DOHH2 (cell line): ENCODE results near the gene MAG.

Experiments
- H3F3A ChIP-seq: fragments of 200-600 bp; sonication (generic), shearing (Covaris generic); 2 replicates; pipeline ENCODE4 v1.6.0; 2016; ENCODE audit warnings: antibody characterized with exemption, mild to moderate bottlenecking; ENCODE audit not compliant: control insufficient read depth, insufficient read depth
- H3K27ac ChIP-seq: fragments of 200-600 bp; sonication (generic); 2 replicates; pipeline ENCODE4 v1.5.1; 2014; ENCODE audit warnings: low read depth, mild to moderate bottlenecking, low read length, moderate library complexity
- H3K27me3 ChIP-seq: fragments of 200-600 bp; sonication (generic); 2 replicates; pipeline ENCODE4 v1.6.1; 2014; ENCODE audit warnings: mild to moderate bottlenecking, low read length, mixed read lengths; ENCODE audit not compliant: control insufficient read depth
- H3K36me3 ChIP-seq: fragments of 200-600 bp; sonication (generic); 2 replicates; pipeline ENCODE4 v1.6.1; 2014; ENCODE audit warnings: mild to moderate bottlenecking, low read length, moderate library complexity, mixed read lengths; ENCODE audit not compliant: control insufficient read depth
- H3K4me1 ChIP-seq: fragments of 200-600 bp; sonication (generic); 2 replicates; pipeline ENCODE4 v1.6.1; 2014; ENCODE audit warnings: mild to moderate bottlenecking, low read length, mixed read lengths; ENCODE audit not compliant: control insufficient read depth
- H3K4me2 ChIP-seq: fragments of 200-600 bp; sonication (generic); 2 replicates; pipeline ENCODE4 v1.6.0; 2014; ENCODE audit warnings: mild to moderate bottlenecking, low read length, moderate library complexity
- H3K4me3 ChIP-seq: fragments of 200-600 bp; sonication (generic); 2 replicates; pipeline ENCODE4 v1.5.1; 2014; ENCODE audit warnings: mild to moderate bottlenecking, low read length, mixed read lengths
- H3K79me2 ChIP-seq: fragments of 200-600 bp; sonication (generic); 2 replicates; pipeline ENCODE4 v1.6.1; 2014; ENCODE audit warnings: mild to moderate bottlenecking, low read length, mixed read lengths; ENCODE audit not compliant: control insufficient read depth
- H3K9me2 ChIP-seq: fragments of 200-600 bp; sonication (generic); replicated peaks from 2 replicates; pipeline ENCODE4 v1.6.1; 2014; ENCODE audit warnings: mild to moderate bottlenecking, low read length, mixed read lengths; ENCODE audit not compliant: control insufficient read depth
- H3K9me3 ChIP-seq: fragments of 200-600 bp; sonication (generic); 2 replicates; pipeline ENCODE4 v1.6.1; 2014; ENCODE audit warnings: antibody characterized with exemption, low read length, mixed read lengths; ENCODE audit not compliant: control insufficient read depth, insufficient read depth
- H4K20me1 ChIP-seq: fragments of 200-600 bp; sonication (generic); 2 replicates; pipeline ENCODE4 v1.6.0; 2014; ENCODE audit warnings: low read depth, mild to moderate bottlenecking, antibody characterized with exemption, low read length, moderate library complexity; ENCODE audit not compliant: control insufficient read depth, insufficient read depth
- CTCF ChIP-seq: fragments of 200-600 bp; sonication (generic); IDR thresholded peaks from one replicate; pipeline ENCODE4 v1.5.1; 2014; ENCODE audit warnings: antibody characterized with exemption, mild to moderate bottlenecking, low read depth, low read length; ENCODE audit not compliant: poor library complexity, severe bottlenecking
- EZH2phosphoT487 ChIP-seq: fragments of 200-600 bp; sonication (generic); IDR thresholded peaks from 2 replicates; pipeline ENCODE4 v1.6.1; 2017; ENCODE audit warnings: borderline replicate concordance, mild to moderate bottlenecking, antibody characterized with exemption, low read length, moderate library complexity, mixed read lengths

Gene MAG

DNA sequence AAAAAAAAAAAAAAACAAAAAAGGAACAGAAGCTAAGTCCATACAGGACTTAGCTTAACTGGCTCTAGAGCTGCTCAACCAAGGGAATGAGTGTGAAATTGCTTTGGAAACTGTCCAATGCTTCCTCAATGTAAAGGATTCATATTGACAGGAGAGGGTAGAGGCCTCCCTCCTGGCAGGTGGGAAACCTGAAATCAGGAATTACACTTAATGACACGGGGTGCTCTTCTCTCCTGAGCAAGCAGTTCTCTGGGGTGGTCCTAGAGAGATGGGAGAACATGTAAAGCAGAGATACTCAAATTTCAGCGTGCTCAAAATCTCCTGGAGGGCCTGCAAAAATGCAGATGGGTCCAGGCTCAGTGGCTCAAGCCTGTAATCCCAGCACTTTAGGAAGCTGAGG is 3.6 kb upstream of the MAG start:
- no peak overlapping the region for H3K4me3 ChIP-seq
- peaks cover 37% of the 10 kb centered on the region for H3K4me1 ChIP-seq
- H3K9me3 ChIP-seq = no peaks in the 10 kb centered on the region
- H3K4me2 ChIP-seq = no peak overlapping the region
- no peaks in the 10 kb centered on the region for H3K36me3 ChIP-seq
- H3K79me2 ChIP-seq = no peaks in the 10 kb centered on the region
- peaks cover 19% of the 10 kb centered on the region for H3K27me3 ChIP-seq
- peaks cover 7% of the 10 kb centered on the region; the same call in 1 of the 2 replicates for H3F3A ChIP-seq
- no peaks in the 10 kb centered on the region for H4K20me1 ChIP-seq
- no peak overlapping the region for H3K27ac ChIP-seq
- H3K9me2 ChIP-seq = no peaks in the 10 kb centered on the region
- TF ChIP-seq CTCF = no peak
- no peak for TF ChIP-seq EZH2phosphoT487

GRCh38 chr19:35288906-35289305 is 3.1 kb upstream of the MAG start:
- peaks cover 16% of the 10 kb centered on the region for H3K27me3 ChIP-seq
- H3F3A ChIP-seq = peaks cover 7% of the 10 kb centered on the region; the same call in 1 of the 2 replicates
- H3K36me3 ChIP-seq = no peaks in the 10 kb centered on the region
- H3K9me3 ChIP-seq = no peaks in the 10 kb centered on the region
- H3K9me2 ChIP-seq = no peaks in the 10 kb centered on the region
- H3K27ac ChIP-seq = no peak overlapping the region
- H4K20me1 ChIP-seq = no peaks in the 10 kb centered on the region
- H3K79me2 ChIP-seq = no peaks in the 10 kb centered on the region
- no peak overlapping the region for H3K4me3 ChIP-seq
- no peak overlapping the region for H3K4me2 ChIP-seq
- no peak for TF ChIP-seq CTCF
- no peak for TF ChIP-seq EZH2phosphoT487
- H3K4me1 ChIP-seq = peaks cover 43% of the 10 kb centered on the region

GRCh38 chr19:35290381-35291127 is 1.4 kb upstream of the MAG start:
- Histone ChIP-seq H4K20me1 (no peaks in the 10 kb centered on the region), H3F3A (peaks cover 21% of the 10 kb centered on the region), H3K79me2 (no peaks in the 10 kb centered on the region), H3K4me3 (no peak overlapping the region), H3K9me2 (no peaks in the 10 kb centered on the region), H3K4me2 (no peak overlapping the region), H3K36me3 (no peaks in the 10 kb centered on the region), H3K27me3 (peaks cover 16% of the 10 kb centered on the region), H3K9me3 (no peaks in the 10 kb centered on the region), H3K27ac (no peak overlapping the region), H3K4me1 (peaks cover 57% of the 10 kb centered on the region)
- TF ChIP-seq EZH2phosphoT487 (no peak), CTCF (no peak)
